Activated CD4-positive, CD25-positive, alpha-beta regulatory T cell treated with anti-CD3 and anti-CD28 coated beads, Interleukin-2, amount 50 U/mL, for 24 hours (primary cell): Measurements from ENCODE around the gene TBX15.

Experiments used
- ATAC-seq, 2 donors: fragments of 150-1000 bp; cut with Tn5 transposase; one replicate each; pipeline ENCODE4 v1.10.0; 2021; ENCODE audit warnings: mild to moderate bottlenecking in 1 of 2, moderate library complexity in 1 of 2

TBX15 gene

GRCh38 chr1:119001181-119002027, 13.3 kb upstream of the TBX15 start:
- ATAC-seq, result no peak

GRCh38 chr1:119000371-119001180, 12.4 kb upstream of the TBX15 start:
- ATAC-seq, result no peak

GRCh38 chr1:118999348-119000071, 11.4 kb upstream of the TBX15 start:
- no peak for ATAC-seq

DNA sequence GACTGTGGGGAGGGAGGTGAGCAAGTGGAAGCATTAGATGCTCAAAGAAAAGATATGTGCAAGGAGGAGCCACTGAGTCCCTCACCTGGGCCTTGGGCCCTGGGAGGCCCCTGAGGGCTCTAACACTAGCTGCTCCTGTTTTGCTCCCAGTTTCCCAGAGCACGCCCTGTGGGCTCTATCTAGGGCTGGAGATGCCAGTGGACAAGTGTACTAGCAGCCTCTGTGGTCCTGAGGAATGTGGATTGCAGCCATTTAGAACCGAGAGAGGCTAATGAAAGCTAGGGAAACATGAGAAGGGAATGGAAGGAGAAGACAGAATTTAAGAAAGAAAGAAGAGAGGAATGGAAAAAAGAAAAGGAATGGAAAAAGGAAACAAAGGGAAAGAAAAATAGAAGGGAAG, 10.0 kb upstream of the TBX15 start:
- ATAC-seq, result no peak

DNA sequence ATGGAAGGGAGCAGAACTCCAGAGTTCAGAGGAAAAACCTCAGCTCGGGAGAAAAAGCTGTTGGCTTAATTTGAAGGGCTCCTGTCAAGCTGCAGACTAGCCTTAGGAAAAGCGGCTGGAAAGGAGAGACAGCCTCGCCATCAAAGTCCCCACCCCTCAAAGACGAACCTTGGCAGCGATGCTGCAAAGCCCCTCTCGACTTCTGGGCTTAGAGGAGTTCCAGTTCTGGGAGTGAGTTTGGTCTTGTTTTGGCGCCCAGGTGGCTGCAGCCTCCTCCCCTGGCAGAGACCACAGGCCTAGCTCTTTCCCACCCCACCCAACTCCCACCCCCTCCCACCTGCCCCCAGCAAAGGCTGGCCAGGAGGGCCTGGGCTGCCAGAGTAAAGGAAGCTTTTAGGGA, 9.1 kb upstream of the TBX15 start:
- no peak for ATAC-seq

DNA sequence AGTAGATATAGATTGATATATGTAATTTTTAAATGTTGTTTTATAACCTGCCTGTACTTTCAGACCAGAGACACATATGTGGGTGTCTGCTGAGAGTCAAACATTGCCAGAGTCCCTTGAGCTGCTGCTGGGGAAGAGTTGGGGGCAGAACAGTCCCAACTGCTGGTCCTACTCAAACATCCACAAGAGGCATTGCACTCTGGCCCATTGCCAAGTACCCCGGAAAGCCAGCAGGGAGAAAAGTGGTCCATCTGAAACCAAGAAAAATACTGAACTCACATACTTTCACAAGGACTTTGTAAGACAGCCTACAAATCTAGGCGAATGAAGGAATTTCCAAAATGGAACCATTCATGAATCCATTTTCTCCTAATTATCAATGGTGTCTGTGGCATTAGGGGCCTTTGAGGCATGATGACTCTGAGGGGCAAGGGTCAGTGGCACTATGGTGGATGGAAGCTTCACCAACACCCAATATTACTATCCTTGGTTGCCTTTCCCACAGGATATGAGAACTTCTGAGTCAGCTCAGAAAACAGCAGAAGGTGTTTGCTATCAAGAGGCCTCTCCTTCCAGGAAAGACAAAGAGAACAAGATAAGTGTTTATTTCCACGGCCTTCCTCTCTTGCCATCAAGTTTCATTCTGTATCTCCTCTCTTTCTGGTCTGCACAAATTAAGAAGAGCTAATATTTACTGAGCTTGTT, 7.3 kb upstream of the TBX15 start:
- ATAC-seq, result no peak

GRCh38 chr1:118993700-118994026, 5.5 kb upstream of the TBX15 start:
- no peak for ATAC-seq

DNA sequence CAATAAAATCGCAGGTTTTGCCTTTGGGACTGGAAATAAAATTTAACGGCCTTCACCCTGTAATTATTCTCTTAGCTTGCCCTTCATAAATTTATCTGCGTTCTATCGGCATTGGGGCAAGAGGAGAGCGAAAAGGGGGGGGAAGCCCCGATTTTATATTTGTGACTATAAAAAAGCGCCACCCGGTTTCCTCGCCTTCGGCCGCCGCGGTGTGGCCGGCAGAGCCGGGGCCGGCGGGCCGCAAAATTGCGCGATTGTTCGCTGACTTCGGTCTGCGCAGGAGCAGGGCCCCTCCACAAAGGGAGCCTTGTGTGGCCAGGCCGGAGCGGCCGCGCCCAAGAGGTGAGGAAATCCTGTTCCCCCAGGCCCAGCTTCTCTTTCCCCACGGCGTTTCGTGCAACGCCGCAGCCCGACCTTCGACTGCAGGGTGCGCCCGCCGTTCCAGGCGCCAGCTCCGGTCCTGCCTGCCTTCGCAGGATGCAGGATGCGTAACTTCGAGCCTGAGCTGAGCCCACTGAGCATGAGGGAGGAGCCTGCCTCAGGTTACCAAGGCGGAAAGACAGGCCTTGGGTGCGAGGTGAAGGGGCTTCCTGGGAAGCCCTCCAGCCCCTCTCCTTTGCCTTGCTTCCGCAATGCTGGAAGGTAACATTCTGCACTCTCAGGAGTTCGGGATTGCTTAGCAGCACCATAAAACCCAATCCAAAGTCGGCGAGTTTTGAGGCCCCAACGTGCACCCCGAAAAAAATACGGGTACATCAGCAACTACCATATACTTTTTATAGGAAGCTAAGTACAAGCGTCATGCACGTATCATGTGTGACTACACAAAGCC, 4.9 kb upstream of the TBX15 start:
- ATAC-seq, result no peak

DNA sequence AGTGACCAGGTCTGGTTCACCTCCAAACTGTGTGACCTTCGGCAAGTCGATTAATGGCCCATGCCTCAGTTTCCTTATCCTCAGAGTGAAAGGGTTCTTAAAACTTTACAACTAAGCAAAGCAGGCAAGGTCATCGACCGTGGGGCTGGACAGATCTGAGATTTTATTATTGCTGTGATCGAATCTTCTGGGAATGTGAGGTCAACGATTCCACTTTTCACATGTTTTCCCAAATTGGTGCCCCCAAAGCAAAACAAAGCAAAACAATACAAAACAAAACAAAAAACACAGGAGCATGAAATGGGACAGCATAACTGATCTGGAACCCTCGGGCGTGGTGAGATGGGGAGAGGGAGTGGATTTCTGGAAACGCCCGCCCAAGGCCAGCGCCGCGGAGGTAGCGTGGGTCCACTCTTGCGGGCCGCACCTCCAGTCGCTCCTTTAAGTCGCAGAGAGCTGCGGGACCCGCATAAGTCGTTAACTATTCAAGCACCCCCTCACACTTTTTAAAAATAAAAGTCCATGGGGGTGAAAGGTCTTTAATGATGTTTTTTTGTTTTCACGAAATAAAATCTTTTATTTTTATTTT, 4.2 kb upstream of the TBX15 start:
- no peak for ATAC-seq

DNA sequence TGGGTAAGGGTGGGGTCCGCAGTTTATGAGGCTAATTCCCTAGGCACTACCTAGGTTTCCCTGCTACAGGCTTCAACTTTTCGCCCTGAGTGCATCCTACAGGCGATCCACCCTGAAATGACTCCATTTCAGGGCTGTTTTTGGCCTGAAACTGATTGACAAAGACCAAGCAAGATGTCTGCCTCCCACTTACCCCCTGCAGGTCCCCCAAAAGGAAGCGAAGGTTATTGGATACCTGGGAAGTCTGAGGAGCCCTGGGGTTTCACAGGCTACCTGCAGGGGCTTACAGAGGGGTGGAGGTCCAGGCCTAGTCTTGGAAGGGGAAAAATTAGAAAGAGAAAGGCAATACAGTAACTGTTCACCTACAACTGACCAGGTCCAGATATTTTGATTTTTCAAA, 3.3 kb upstream of the TBX15 start:
- ATAC-seq, result no peak

- no peak for ATAC-seq
Observed at GRCh38 chr1:118990513-118991152, 2.5 kb upstream of the TBX15 start.

GRCh38 chr1:118989878-118990378, 1.8 kb upstream of the TBX15 start:
- ATAC-seq, result no peak

DNA sequence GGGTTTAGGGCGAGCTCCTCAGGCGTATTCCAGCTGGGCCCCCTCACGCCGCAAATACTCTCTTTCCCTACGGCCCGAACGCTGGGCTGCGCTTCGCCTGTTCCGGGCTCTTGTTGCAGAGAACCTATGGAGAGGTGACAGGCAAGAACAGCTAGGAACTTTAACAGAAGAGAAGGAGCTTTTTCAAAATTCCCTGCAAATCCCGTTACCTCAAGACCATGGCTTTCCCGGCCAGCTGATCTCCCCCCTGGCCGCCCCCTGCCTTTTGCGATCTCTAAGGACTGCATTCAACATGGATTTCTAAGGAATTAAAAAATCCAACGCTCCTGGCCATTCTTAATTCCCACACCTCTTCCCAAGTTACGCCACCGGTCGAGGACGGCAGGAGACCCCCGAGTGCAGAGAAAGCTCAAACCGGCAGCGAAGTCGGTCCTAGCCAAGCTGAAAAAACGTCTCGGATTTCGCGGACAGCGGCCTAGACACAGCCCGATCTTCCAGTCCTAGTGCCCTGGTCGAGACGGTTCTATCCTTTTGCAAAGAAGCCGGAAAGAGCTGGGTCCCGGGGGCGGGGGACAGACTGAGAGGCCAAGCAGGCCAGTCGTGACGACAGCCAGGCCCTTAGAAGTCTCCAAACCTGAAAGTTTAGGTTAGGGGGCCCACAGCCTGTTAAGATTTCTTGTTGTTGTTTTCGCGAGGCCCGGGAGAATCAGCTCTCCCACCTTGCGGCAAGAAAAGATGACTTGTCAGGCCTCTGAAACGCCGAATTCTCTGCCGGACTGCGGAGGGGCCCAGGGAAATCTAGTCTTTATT, 1.1 kb upstream of the TBX15 start:
- no peak for ATAC-seq

GRCh38 chr1:118987468-118988185, 516 bp downstream of the TBX15 start:
- ATAC-seq, result no peak

DNA sequence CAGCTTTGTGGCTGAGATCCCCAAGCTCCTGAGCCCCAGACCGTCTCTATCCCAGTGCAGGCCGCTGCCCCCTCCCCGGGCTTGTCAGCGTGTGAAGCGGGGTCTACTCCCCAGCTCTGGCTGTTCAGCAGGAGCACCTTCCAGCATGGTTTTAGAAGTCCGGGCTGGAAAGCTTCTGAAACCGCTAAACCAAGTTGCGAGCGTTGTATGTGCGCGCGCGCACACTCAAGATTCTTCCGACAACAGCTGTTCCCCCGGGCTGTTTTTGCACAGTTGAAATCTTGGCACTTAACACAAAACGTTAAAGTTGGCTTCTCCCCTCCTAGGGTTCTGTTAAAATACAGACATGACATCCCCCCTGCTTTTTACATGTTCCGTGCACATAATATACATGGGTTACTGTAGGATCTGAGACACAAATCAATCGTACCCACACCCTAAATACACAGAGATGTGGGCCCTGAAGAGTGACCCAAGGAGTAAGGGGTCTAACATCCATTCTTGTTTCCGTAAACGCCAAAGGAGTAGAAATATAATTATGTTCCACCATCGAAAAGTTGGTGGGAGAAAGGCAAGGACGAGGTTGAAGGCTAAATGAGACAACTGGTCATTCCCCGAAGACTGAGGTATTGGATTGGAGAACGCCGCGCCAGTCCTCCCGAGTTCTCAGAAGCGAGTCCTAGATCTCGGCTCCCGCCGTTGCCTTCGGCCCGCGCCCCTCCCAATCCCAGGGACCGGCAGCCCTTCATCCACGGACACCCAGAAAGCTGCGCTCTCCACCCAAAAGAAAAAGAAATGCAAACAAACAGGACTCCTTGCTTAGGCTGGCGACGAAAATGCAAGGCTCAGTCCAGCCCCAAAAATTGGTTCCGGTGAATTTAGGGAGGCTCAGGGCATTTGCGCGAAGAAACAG, 1.3 kb downstream of the TBX15 start:
- ATAC-seq, result no peak

DNA sequence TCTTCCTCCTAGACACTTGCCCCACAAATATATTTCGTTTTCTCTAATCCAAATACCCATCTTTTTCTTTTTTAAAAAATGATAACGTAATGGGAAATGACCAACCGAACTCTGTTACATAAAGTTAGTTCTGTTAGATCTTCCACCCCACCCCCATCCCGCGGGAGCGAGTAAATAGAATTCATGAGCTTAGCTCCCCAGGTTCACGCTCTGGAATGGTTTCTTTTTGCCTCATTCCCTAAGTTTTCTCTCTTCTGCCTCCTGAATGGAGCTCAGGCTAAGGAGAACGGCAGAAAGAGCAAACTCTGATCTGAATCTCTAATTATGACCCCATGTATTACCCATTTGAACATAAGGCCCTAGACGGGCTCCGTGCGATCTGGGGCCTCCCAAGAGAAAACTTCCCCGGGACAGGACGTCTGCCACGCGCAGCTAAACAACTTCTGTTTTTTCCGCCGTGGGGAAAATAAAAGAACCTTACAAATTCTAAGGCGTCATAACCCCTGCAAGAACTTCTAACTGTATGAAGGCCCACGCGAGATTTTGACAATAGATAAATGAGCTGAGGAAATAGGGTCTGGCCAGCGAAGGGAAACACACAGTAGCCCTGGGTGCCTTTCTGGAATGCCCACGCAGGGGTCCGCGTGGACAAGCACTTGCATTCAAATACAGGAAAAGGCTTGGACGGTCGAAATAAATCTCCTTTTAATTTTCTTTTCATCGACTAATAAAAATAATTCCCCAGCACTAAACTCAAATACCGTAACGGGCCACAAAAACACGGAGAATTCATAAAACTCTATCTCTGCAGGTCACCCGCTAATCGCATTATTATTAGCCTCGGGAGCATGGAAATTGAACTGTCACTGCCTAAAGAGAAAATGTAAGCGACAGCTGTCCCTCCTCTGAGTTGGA, 2.2 kb downstream of the TBX15 start:
- no peak for ATAC-seq
